ENCODE data around the gene OR10H1. TPM values are rescaled to one million over a fixed set of nuclear protein-coding genes. Genes with fewer than 3 reads are reported as not detected.
"Not testable (repeated sequence)": the region's sequence is repeated elsewhere in the genome, so short reads cannot be mapped to it uniquely, and the experiment has no call there.

The OR10H1 gene
- polyA plus RNA-seq, 3 donors: 0.06 to 0.08 (median 0.08) TPM

- no peak for DNase-seq (ENCODE audit: extremely low read depth in 1 of 11, low read depth in 9 of 11, low spot score in 4 of 11)
Measured at GRCh38 chr19:15831626-15832025, 16.2 kb upstream of the OR10H1 start.

GRCh38 chr19:15829786-15830185, 14.3 kb upstream of the OR10H1 start:
- DNase-seq (ENCODE audit: extremely low read depth in 1 of 11, low read depth in 9 of 11, low spot score in 4 of 11): no peak

GRCh38 chr19:15829306-15829698, 13.8 kb upstream of the OR10H1 start:
- no peak for DNase-seq (ENCODE audit: extremely low read depth in 1 of 11, low read depth in 9 of 11, low spot score in 4 of 11)

- not testable (repeated sequence) for DNase-seq (ENCODE audit: extremely low read depth in 1 of 11, low read depth in 9 of 11, low spot score in 4 of 11)
Measured at GRCh38 chr19:15828611-15829305, 13.3 kb upstream of the OR10H1 start.

GRCh38 chr19:15828121-15828610, 12.7 kb upstream of the OR10H1 start:
- DNase-seq (ENCODE audit: extremely low read depth in 1 of 11, low read depth in 9 of 11, low spot score in 4 of 11): no peak

GRCh38 chr19:15825753-15826152, 10.3 kb upstream of the OR10H1 start:
- no peak for DNase-seq (ENCODE audit: extremely low read depth in 1 of 11, low read depth in 9 of 11, low spot score in 4 of 11)

- no peak for DNase-seq (ENCODE audit: extremely low read depth in 1 of 11, low read depth in 9 of 11, low spot score in 4 of 11)
Measured at GRCh38 chr19:15820646-15821045, 5.2 kb upstream of the OR10H1 start.

- DNase-seq (ENCODE audit: extremely low read depth in 1 of 11, low read depth in 9 of 11, low spot score in 4 of 11): no peak
Measured at GRCh38 chr19:15813916-15814315, 1.5 kb downstream of the OR10H1 start.

GRCh38 chr19:15812060-15812722, 3.3 kb downstream of the OR10H1 start:
- no peak for DNase-seq (ENCODE audit: extremely low read depth in 1 of 11, low read depth in 9 of 11, low spot score in 4 of 11)

- no peak for DNase-seq (ENCODE audit: extremely low read depth in 1 of 11, low read depth in 9 of 11, low spot score in 4 of 11)
Measured at GRCh38 chr19:15811476-15811875, 4.0 kb downstream of the OR10H1 start.

GRCh38 chr19:15810335-15810734, 5.1 kb downstream of the OR10H1 start:
- no peak for DNase-seq (ENCODE audit: extremely low read depth in 1 of 11, low read depth in 9 of 11, low spot score in 4 of 11)

GRCh38 chr19:15794279-15794678, 21.2 kb downstream of the OR10H1 start:
- not testable (repeated sequence) for DNase-seq (ENCODE audit: extremely low read depth in 1 of 11, low read depth in 9 of 11, low spot score in 4 of 11)

GRCh38 chr19:15790096-15790495, 25.4 kb downstream of the OR10H1 start:
- DNase-seq (ENCODE audit: extremely low read depth in 1 of 11, low read depth in 9 of 11, low spot score in 4 of 11): no peak

- no peak for DNase-seq (ENCODE audit: extremely low read depth in 1 of 11, low read depth in 9 of 11, low spot score in 4 of 11)
Measured at GRCh38 chr19:15788594-15789270, 26.7 kb downstream of the OR10H1 start.

GRCh38 chr19:15787611-15788155, 27.8 kb downstream of the OR10H1 start, which contains the start of gene OR10H5:
TSS of gene OR10H5 (plus strand) at chr19:15787661. CDS start at chr19:15794049, 6,388 bp downstream.
- no peak for DNase-seq (ENCODE audit: extremely low read depth in 1 of 11, low read depth in 9 of 11, low spot score in 4 of 11)

GRCh38 chr19:15782896-15783295, 32.6 kb downstream of the OR10H1 start:
- not testable (repeated sequence) for DNase-seq (ENCODE audit: extremely low read depth in 1 of 11, low read depth in 9 of 11, low spot score in 4 of 11)

- DNase-seq (ENCODE audit: extremely low read depth in 1 of 11, low read depth in 9 of 11, low spot score in 4 of 11): no peak
Measured at GRCh38 chr19:15782211-15782610, 33.3 kb downstream of the OR10H1 start.

GRCh38 chr19:15781661-15782060, 33.8 kb downstream of the OR10H1 start:
- DNase-seq (ENCODE audit: extremely low read depth in 1 of 11, low read depth in 9 of 11, low spot score in 4 of 11): no peak

GRCh38 chr19:15780610-15781418, 34.6 kb downstream of the OR10H1 start:
- no peak for DNase-seq (ENCODE audit: extremely low read depth in 1 of 11, low read depth in 9 of 11, low spot score in 4 of 11)
